ENCODE measurements around the gene KCND1.
A peak's percentile ranks its signal among the peaks of the same experiment; 100 is the strongest.
"Not testable (repeated sequence)": the region's sequence is repeated elsewhere in the genome, so short reads cannot be mapped to it uniquely, and the experiment has no call there.

KCND1 gene

GRCh38 chrX:48971249-48972219 lies at the start of gene KCND1:
KCND1 (minus strand) TSS chrX:48971844; CDS start chrX:48970271, 1,573 bp downstream.
- DNase-seq = no peak

- DNase-seq = no peak
These were observed 48.1 kb upstream of the KCND1 start for GRCh38 chrX:49019599-49020249.

GRCh38 chrX:49019050-49019449 lies 47.4 kb upstream of the KCND1 start:
- no peak for DNase-seq

- DNase-seq = no peak
These were observed 32.1 kb upstream of the KCND1 start for GRCh38 chrX:49003696-49004095.

GRCh38 chrX:49002091-49002935 lies 30.7 kb upstream of the KCND1 start, which contains the start of gene GRIPAP1:
GRIPAP1 (minus strand) TSS chrX:49002264; CDS start chrX:49002229, 35 bp downstream.
- DNase-seq = peak; percentile 53

- no peak for DNase-seq
These were observed 30.0 kb upstream of the KCND1 start for GRCh38 chrX:49001521-49002090.

GRCh38 chrX:49000636-49001035 lies 29.0 kb upstream of the KCND1 start:
- DNase-seq = no peak

GRCh38 chrX:48999030-48999429 lies 27.4 kb upstream of the KCND1 start:
- no peak for DNase-seq

- no peak for DNase-seq
These were observed 26.7 kb upstream of the KCND1 start for GRCh38 chrX:48998391-48998790.

GRCh38 chrX:48997865-48998264 lies 26.2 kb upstream of the KCND1 start:
- no peak for DNase-seq

GRCh38 chrX:48997455-48997854 lies 25.8 kb upstream of the KCND1 start:
- no peak for DNase-seq

- DNase-seq = no peak
These were observed 25.3 kb upstream of the KCND1 start for GRCh38 chrX:48996969-48997368.

GRCh38 chrX:48992341-48992740 lies 20.7 kb upstream of the KCND1 start:
- DNase-seq = no peak

GRCh38 chrX:48989483-48989882 lies 17.8 kb upstream of the KCND1 start:
- DNase-seq = no peak

- DNase-seq = no peak
These were observed 12.3 kb upstream of the KCND1 start for GRCh38 chrX:48983896-48984295.

- DNase-seq = no peak
These were observed 11.4 kb upstream of the KCND1 start for GRCh38 chrX:48983081-48983480.

GRCh38 chrX:48981178-48981577 lies 9.5 kb upstream of the KCND1 start:
- DNase-seq = no peak

- DNase-seq = not testable (repeated sequence)
These were observed 8.7 kb upstream of the KCND1 start for GRCh38 chrX:48980341-48980740.

- DNase-seq = no peak
These were observed 6.6 kb upstream of the KCND1 start for GRCh38 chrX:48978226-48978625.

GRCh38 chrX:48976086-48976485 lies 4.4 kb upstream of the KCND1 start:
- DNase-seq = no peak

GRCh38 chrX:48975541-48975940 lies 3.9 kb upstream of the KCND1 start:
- no peak for DNase-seq

GRCh38 chrX:48975041-48975440 lies 3.4 kb upstream of the KCND1 start:
- DNase-seq = no peak

- DNase-seq = no peak
These were observed 2.9 kb upstream of the KCND1 start for GRCh38 chrX:48974574-48974973.

Data from amniotic stem cell (primary cell).